OCI-M2 (cell line): Measurements from ENCODE around the gene CASQ2.

Source experiments
- DNase-seq: peaks from one replicate; lab custom pipeline; 2025; ENCODE audit not compliant: unreplicated experiment; lab: John Stamatoyannopoulos, UW

CASQ2 gene

GRCh38 chr1:115768549-115768948 is at the start of gene CASQ2:
Gene CASQ2, minus strand, starts transcription at chr1:115768714. Its CDS starts 173 bp downstream, at chr1:115768541.
- DNase-seq, result no peak

- DNase-seq, result no peak
Observed at GRCh38 chr1:115815694-115816093, 47.2 kb upstream of the CASQ2 start.

GRCh38 chr1:115814685-115815398 is 46.3 kb upstream of the CASQ2 start:
- DNase-seq, result no peak

GRCh38 chr1:115813727-115814126 is 45.2 kb upstream of the CASQ2 start:
- no peak for DNase-seq

GRCh38 chr1:115811140-115811828 is 42.8 kb upstream of the CASQ2 start:
- DNase-seq, result no peak

- DNase-seq, result no peak
Observed at GRCh38 chr1:115810609-115811008, 42.1 kb upstream of the CASQ2 start.

GRCh38 chr1:115809847-115810246 is 41.3 kb upstream of the CASQ2 start:
- DNase-seq, result no peak

GRCh38 chr1:115809076-115809475 is 40.6 kb upstream of the CASQ2 start:
- no peak for DNase-seq

- DNase-seq, result no peak
Observed at GRCh38 chr1:115807723-115808122, 39.2 kb upstream of the CASQ2 start.

GRCh38 chr1:115805597-115805996 is 37.1 kb upstream of the CASQ2 start:
- no peak for DNase-seq

GRCh38 chr1:115802416-115802815 is 33.9 kb upstream of the CASQ2 start:
- DNase-seq, result no peak

- no peak for DNase-seq
Observed at GRCh38 chr1:115797486-115797885, 29.0 kb upstream of the CASQ2 start.

- no peak for DNase-seq
Observed at GRCh38 chr1:115796897-115797296, 28.4 kb upstream of the CASQ2 start.

- no peak for DNase-seq
Observed at GRCh38 chr1:115796036-115796435, 27.5 kb upstream of the CASQ2 start.

- no peak for DNase-seq
Observed at GRCh38 chr1:115794976-115795639, 26.6 kb upstream of the CASQ2 start.

GRCh38 chr1:115793162-115793561 is 24.6 kb upstream of the CASQ2 start:
- DNase-seq, result no peak

- no peak for DNase-seq
Observed at GRCh38 chr1:115791816-115792215, 23.3 kb upstream of the CASQ2 start.

GRCh38 chr1:115790846-115791245 is 22.3 kb upstream of the CASQ2 start:
- no peak for DNase-seq

GRCh38 chr1:115790356-115790755 is 21.8 kb upstream of the CASQ2 start:
- DNase-seq, result no peak

GRCh38 chr1:115783311-115783710 is 14.8 kb upstream of the CASQ2 start:
- DNase-seq, result no peak

- DNase-seq, result no peak
Observed at GRCh38 chr1:115782571-115783281, 14.2 kb upstream of the CASQ2 start.
